Measurements from ENCODE around the gene CASTOR1. TPM values are rescaled to one million over a fixed set of nuclear protein-coding genes. Genes with fewer than 3 reads are reported as not detected.

Gene CASTOR1
- total RNA-seq, 6 experiments from 2014 or later = 0.86 to 8.6 (median 4.0) TPM

GRCh38 chr22:30239488-30240405, 49.6 kb downstream of the CASTOR1 start:
- TF ChIP-seq POLR2A (IDR thresholded peaks at IDR 0.05) (no peak), CTCF (IDR thresholded peaks at IDR 0.05) (no peak)
- no peak overlapping the region for H3K4me3 ChIP-seq
- DNase-seq (no peak), ATAC-seq (no peak)
- 64% methylated on average over 13 of the region's 17 CpGs for WGBS (ENCODE audit: insufficient coverage, low coverage, low lambda C conversion rate, missing lambda C conversion rate)
- intact Hi-C loops (cut with DNase I) = no loop called here
- H3K27ac ChIP-seq = no peak overlapping the region
- H3K4me1 ChIP-seq = no peaks in the 10 kb centered on the region
- no peaks in the 10 kb centered on the region for H3K9me3 ChIP-seq
- H3K36me3 ChIP-seq = no peaks in the 10 kb centered on the region
- H3K27me3 ChIP-seq = no peaks in the 10 kb centered on the region

- no peak for DNase-seq
- intact Hi-C loops (cut with DNase I) = no loop called here
- no peaks in the 10 kb centered on the region for H3K27me3 ChIP-seq
- 84% methylated on average over 10 of the region's 27 CpGs for WGBS (ENCODE audit: insufficient coverage, low coverage, low lambda C conversion rate, missing lambda C conversion rate)
- TF ChIP-seq CTCF (IDR thresholded peaks at IDR 0.05) (no peak), POLR2A (IDR thresholded peaks at IDR 0.05) (no peak)
- H3K36me3 ChIP-seq = no peaks in the 10 kb centered on the region
- no peak overlapping the region for H3K27ac ChIP-seq
- no peaks in the 10 kb centered on the region for H3K4me1 ChIP-seq
- H3K9me3 ChIP-seq = no peaks in the 10 kb centered on the region
- no peak for ATAC-seq
- no peak overlapping the region for H3K4me3 ChIP-seq
These were observed 50.4 kb downstream of the CASTOR1 start for GRCh38 chr22:30238661-30239487.

GRCh38 chr22:30238136-30238535, 51.2 kb downstream of the CASTOR1 start:
- 85% methylated on average over 5 of the region's 9 CpGs for WGBS (ENCODE audit: insufficient coverage, low coverage, low lambda C conversion rate, missing lambda C conversion rate)
- H3K36me3 ChIP-seq = no peaks in the 10 kb centered on the region
- H3K4me1 ChIP-seq = no peaks in the 10 kb centered on the region
- no peak overlapping the region for H3K27ac ChIP-seq
- H3K27me3 ChIP-seq = no peaks in the 10 kb centered on the region
- H3K9me3 ChIP-seq = no peaks in the 10 kb centered on the region
- no peak for ATAC-seq
- TF ChIP-seq CTCF (IDR thresholded peaks at IDR 0.05) (no peak), POLR2A (IDR thresholded peaks at IDR 0.05) (no peak)
- DNase-seq = no peak
- intact Hi-C loops (cut with DNase I) = no loop called here
- no peak overlapping the region for H3K4me3 ChIP-seq

- intact Hi-C loops (cut with DNase I) = no loop called here
These were observed 52.4 kb downstream of the CASTOR1 start for GRCh38 chr22:30236875-30237274.

More at GRCh38 chr22:30236875-30237274, 52.4 kb downstream of the CASTOR1 start:
- no peak for ATAC-seq
- WGBS (ENCODE audit: insufficient coverage, low coverage, low lambda C conversion rate, missing lambda C conversion rate) = 100% methylated on average over 1 of the region's 5 CpGs
- TF ChIP-seq CTCF (IDR thresholded peaks at IDR 0.05) = no peak
- TF ChIP-seq POLR2A (IDR thresholded peaks at IDR 0.05) = no peak
- no peak overlapping the region for H3K4me3 ChIP-seq
- no peaks in the 10 kb centered on the region for H3K9me3 ChIP-seq
- H3K4me1 ChIP-seq = no peaks in the 10 kb centered on the region
- H3K36me3 ChIP-seq = no peaks in the 10 kb centered on the region
- no peak overlapping the region for H3K27ac ChIP-seq
- no peak for DNase-seq
- H3K27me3 ChIP-seq = no peaks in the 10 kb centered on the region
